KMS-11 (cell line): ENCODE measurements around the gene FAM114A1.

Source experiments
- H2AFZ ChIP-seq: fragments of 200-600 bp; sonication (generic); 2 replicates; pipeline ENCODE4 v1.6.1; 2016; ENCODE audit warnings: antibody characterized with exemption, mixed run types, low read depth
- H3K27ac ChIP-seq: fragments of 200-600 bp; sonication (generic); 2 replicates; pipeline ENCODE4 v1.6.1; 2016; ENCODE audit warnings: mild to moderate bottlenecking, mixed run types
- H3K27me3 ChIP-seq: fragments of 200-600 bp; sonication (generic); 2 replicates; pipeline ENCODE4 v1.6.1; 2017; ENCODE audit warnings: mild to moderate bottlenecking, low read depth, mixed run types, moderate library complexity; ENCODE audit not compliant: insufficient read depth
- H3K36me3 ChIP-seq: fragments of 200-600 bp; sonication (generic); 2 replicates; pipeline ENCODE4 v1.6.1; 2017; ENCODE audit warnings: mild to moderate bottlenecking, mixed run types; ENCODE audit not compliant: insufficient read depth
- H3K4me1 ChIP-seq: fragments of 200-600 bp; sonication (generic); 2 replicates; pipeline ENCODE4 v1.6.1; 2016; ENCODE audit warnings: mild to moderate bottlenecking, low read depth, mixed run types; ENCODE audit not compliant: poor library complexity, severe bottlenecking
- H3K4me2 ChIP-seq: fragments of 200-600 bp; sonication (generic); 2 replicates; pipeline ENCODE4 v1.7.0; 2016; ENCODE audit warnings: mild to moderate bottlenecking, mixed run types
- H3K4me3 ChIP-seq: fragments of 200-600 bp; sonication (generic); IDR thresholded peaks from 2 replicates; pipeline ENCODE4 v1.6.1; 2017; ENCODE audit warnings: low read depth, low read length, mixed read lengths; ENCODE audit not compliant: insufficient read depth
- H3K79me2 ChIP-seq: fragments of 200-600 bp; sonication (generic); 2 replicates; pipeline ENCODE4 v1.6.1; 2016; ENCODE audit warnings: low read depth, mixed run types; ENCODE audit not compliant: insufficient read depth
- H3K9ac ChIP-seq: fragments of 200-600 bp; sonication (generic); 2 replicates; pipeline ENCODE4 v1.6.1; 2016; ENCODE audit warnings: mild to moderate bottlenecking, mixed run types
- H4K20me1 ChIP-seq: fragments of 200-600 bp; sonication (generic); 2 replicates; pipeline ENCODE4 v1.6.1; 2016; ENCODE audit warnings: mild to moderate bottlenecking, mixed run types; ENCODE audit not compliant: insufficient read depth
- TF ChIP-seq, protein P1 (sequence below): fragments of 200-600 bp; sonication (generic); conservative IDR thresholded peaks from 2 replicates; pipeline ENCODE4 v1.6.1; 2017; ENCODE audit warnings: low read depth, mild to moderate bottlenecking, antibody characterized with exemption, low read length, moderate library complexity, mixed read lengths

Gene FAM114A1

DNA sequence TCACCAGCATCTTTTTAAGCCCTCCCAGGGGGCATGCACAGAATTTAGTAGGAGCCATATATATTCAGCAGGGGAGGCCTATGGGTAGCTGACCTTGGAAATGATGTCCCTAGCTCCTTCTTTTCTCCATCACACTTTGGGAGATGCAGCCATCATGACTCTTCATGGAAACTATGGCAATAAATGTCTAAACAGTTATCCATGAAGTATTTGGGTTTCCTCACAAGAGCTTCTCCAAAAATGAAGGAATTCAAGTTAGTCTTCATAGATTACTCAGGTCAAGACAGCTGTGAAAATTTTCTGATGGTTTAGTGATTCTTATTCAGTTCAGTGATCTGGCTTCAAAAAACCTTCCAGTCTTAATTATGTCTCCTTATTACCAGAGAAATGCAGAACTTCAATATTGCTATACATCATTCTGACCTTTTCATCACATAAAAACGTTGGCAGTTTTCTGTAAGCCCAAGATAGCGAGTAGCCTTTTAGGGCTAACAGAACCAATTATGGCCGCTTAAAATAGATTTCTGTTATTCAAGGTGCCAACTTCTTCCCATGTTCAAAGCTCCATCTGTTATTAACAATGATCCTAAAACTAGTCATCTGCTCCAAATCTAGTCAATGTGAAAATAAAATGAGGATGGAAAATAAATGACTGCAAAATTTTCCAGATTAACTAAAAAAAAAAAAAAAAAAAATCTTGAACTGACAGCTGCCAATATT is 112.1 kb downstream of the FAM114A1 start:
- TF ChIP-seq, protein P1, sequence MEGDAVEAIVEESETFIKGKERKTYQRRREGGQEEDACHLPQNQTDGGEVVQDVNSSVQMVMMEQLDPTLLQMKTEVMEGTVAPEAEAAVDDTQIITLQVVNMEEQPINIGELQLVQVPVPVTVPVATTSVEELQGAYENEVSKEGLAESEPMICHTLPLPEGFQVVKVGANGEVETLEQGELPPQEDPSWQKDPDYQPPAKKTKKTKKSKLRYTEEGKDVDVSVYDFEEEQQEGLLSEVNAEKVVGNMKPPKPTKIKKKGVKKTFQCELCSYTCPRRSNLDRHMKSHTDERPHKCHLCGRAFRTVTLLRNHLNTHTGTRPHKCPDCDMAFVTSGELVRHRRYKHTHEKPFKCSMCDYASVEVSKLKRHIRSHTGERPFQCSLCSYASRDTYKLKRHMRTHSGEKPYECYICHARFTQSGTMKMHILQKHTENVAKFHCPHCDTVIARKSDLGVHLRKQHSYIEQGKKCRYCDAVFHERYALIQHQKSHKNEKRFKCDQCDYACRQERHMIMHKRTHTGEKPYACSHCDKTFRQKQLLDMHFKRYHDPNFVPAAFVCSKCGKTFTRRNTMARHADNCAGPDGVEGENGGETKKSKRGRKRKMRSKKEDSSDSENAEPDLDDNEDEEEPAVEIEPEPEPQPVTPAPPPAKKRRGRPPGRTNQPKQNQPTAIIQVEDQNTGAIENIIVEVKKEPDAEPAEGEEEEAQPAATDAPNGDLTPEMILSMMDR: no peak
- no peak overlapping the region for H3K27ac ChIP-seq

DNA sequence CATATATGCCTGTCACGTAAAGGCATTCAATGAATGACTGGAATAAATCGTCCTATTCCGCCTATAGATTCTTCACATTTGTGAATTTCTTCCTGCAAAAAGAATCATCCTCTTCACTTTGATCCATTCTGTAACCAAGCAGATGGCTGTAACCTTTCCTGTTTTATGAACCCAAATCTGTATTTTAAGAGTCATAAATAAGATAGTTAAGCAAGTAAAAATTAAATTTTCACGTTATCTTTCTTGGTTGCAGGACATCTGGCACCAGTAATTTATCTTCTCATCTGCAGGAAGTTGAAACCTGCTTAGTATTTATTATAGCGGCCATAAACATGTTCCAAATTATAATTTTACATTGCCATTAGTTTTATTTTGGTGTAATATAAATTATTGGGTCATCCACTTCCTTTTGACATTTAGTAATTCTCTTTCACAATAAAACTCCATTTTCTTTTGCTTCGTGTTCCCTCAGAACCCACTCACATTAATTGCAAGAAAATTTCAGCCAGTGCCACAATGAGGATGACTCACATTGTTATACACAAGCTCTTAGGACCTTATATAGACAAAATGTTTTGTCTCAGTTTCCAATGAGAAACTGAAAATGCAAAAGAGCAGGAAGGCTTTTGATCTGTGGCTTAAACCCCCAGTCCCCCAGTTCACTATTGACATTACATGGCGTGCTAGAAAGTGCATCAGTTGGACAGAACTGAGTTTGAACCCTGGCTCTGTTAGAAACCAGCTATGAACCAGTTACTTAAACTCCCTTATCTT is 113.5 kb downstream of the FAM114A1 start:
- no peaks in the 10 kb centered on the region for H3K4me1 ChIP-seq
- H3K4me2 ChIP-seq: no peak overlapping the region
- TF ChIP-seq, protein P1: no peak
- no peaks in the 10 kb centered on the region for H4K20me1 ChIP-seq
- H3K27me3 ChIP-seq: no peaks in the 10 kb centered on the region
- no peak overlapping the region for H3K27ac ChIP-seq
- H2AFZ ChIP-seq: no peak overlapping the region
- H3K9ac ChIP-seq: no peak overlapping the region
- no peaks in the 10 kb centered on the region for H3K36me3 ChIP-seq
- H3K4me3 ChIP-seq: no peak overlapping the region
- H3K79me2 ChIP-seq: no peaks in the 10 kb centered on the region

More for the DNA sequence above, 112.1 kb downstream of the FAM114A1 start:
- H3K27me3 ChIP-seq: no peaks in the 10 kb centered on the region
- no peak overlapping the region for H3K4me2 ChIP-seq
- no peaks in the 10 kb centered on the region for H3K36me3 ChIP-seq
- H3K9ac ChIP-seq: no peak overlapping the region
- no peaks in the 10 kb centered on the region for H4K20me1 ChIP-seq
- no peak overlapping the region for H3K4me3 ChIP-seq
- H2AFZ ChIP-seq: no peak overlapping the region
- H3K4me1 ChIP-seq: no peaks in the 10 kb centered on the region
- no peaks in the 10 kb centered on the region for H3K79me2 ChIP-seq

DNA sequence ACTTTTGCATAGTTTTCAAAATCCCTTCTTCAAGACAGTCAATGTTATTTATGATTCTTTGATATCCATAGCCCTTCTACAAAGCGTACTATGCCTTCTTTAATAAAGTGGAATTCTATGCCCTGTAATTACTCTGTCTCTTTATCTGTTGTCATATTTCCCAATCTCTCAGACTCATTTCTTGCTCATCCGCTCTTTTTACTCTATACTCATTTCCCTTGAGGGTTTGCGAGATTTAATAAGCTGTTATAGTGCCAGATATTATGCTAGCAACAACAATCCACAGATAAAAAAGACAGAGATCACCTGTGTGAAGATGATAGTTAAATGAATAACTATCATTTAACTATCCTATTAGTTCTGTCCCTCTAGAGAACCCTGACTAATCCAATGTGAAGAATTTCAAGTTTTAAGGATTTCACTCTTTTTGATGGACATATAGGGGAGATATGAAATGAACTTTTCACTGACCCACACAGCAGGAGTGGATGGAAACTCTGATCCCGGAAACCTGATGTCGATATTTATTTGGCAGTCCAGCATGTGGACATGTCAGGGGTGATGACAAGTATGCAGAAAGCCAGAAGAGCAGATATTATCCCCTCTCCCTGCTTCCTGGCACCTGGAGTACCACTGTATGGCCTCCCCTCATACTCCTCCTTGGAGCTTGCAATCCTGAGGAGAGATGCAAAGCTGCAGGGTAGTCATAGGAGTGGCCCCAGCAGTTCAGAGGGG is 114.9 kb downstream of the FAM114A1 start:
- no peak overlapping the region for H3K4me3 ChIP-seq
- H3K4me1 ChIP-seq: no peaks in the 10 kb centered on the region
- TF ChIP-seq, protein P1: no peak
- H3K27me3 ChIP-seq: no peaks in the 10 kb centered on the region
- no peaks in the 10 kb centered on the region for H3K36me3 ChIP-seq
- H3K9ac ChIP-seq: no peak overlapping the region
- no peak overlapping the region for H3K4me2 ChIP-seq
- no peaks in the 10 kb centered on the region for H4K20me1 ChIP-seq
- no peaks in the 10 kb centered on the region for H3K79me2 ChIP-seq
- no peak overlapping the region for H3K27ac ChIP-seq
- H2AFZ ChIP-seq: no peak overlapping the region

DNA sequence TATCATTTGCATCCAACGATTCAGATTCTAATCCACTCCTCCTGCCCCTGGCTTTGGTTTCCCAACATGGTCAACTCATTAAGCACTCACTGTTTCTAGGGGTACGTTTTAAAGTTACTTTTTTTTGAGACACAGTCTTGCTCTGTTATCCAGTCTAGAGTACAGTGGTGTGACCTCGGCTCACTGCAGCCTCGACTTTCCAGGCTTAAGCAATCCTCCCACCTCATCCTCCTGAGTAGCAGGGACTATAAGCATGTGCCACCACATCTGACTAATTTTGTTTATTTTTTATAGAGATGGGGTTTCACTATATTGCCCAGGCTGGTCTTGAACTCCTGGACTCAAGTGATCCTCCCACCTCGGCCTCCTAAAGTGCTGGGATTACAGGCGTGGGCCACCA is 115.7 kb downstream of the FAM114A1 start:
- no peaks in the 10 kb centered on the region for H3K36me3 ChIP-seq
- H3K27ac ChIP-seq: no peak overlapping the region
- no peaks in the 10 kb centered on the region for H3K27me3 ChIP-seq
- no peaks in the 10 kb centered on the region for H3K4me1 ChIP-seq
- H3K4me3 ChIP-seq: no peak overlapping the region
- no peak overlapping the region for H2AFZ ChIP-seq
- no peak overlapping the region for H3K9ac ChIP-seq
- H4K20me1 ChIP-seq: no peaks in the 10 kb centered on the region
- H3K4me2 ChIP-seq: no peak overlapping the region
- no peaks in the 10 kb centered on the region for H3K79me2 ChIP-seq
- TF ChIP-seq, protein P1: no peak
